SK-N-SH treated with all-trans-retinoic acid at 6 μM for 48 hours (cell line): Measurements from ENCODE around the gene CEP152.

Source experiments
- ARNTL ChIP-seq: fragments of 450-650 bp; formaldehyde crosslinking; IDR thresholded peaks from 2 replicates; pipeline ENCODE4 v1.5.0; 2020; ENCODE audit warnings: low read depth, mild to moderate bottlenecking, moderate library complexity, borderline replicate concordance
- BACH2 ChIP-seq: fragments of 250-450 bp; sonication (Bioruptor Pico); IDR thresholded peaks from 2 replicates; pipeline ENCODE4 v1.9.0; 2021; ENCODE audit warnings: mild to moderate bottlenecking, borderline replicate concordance
- CSRNP3 ChIP-seq: fragments of 250-450 bp; sonication (Bioruptor Pico); IDR thresholded peaks from 2 replicates; pipeline ENCODE4 v1.5.1; 2021; ENCODE audit warnings: mild to moderate bottlenecking, moderate library complexity
- ESRRG ChIP-seq: fragments of 250-450 bp; sonication (Bioruptor Pico); IDR thresholded peaks from 2 replicates; pipeline ENCODE4 v1.6.1; 2021; ENCODE audit warnings: mild to moderate bottlenecking
- GLIS3 ChIP-seq: fragments of 250-450 bp; sonication (Bioruptor Pico); IDR thresholded peaks from 2 replicates; pipeline ENCODE4 v1.5.0; 2020; ENCODE audit warnings: mild to moderate bottlenecking, moderate library complexity
- ISL1 ChIP-seq: fragments of 250-450 bp; sonication (Bioruptor Pico); IDR thresholded peaks from 2 replicates; pipeline ENCODE4 v2.1.2; 2022; ENCODE audit warnings: mild to moderate bottlenecking, moderate library complexity
- OSR1 ChIP-seq: fragments of 250-450 bp; sonication (Bioruptor Pico); IDR thresholded peaks from 2 replicates; pipeline ENCODE4 v1.8.0; 2022; ENCODE audit warnings: moderate library complexity, mild to moderate bottlenecking, inconsistent platforms
- POU6F1 ChIP-seq: fragments of 250-450 bp; sonication (Bioruptor Pico); IDR thresholded peaks from 2 replicates; pipeline ENCODE4 v1.8.0; 2021; ENCODE audit warnings: low read depth, mild to moderate bottlenecking, moderate library complexity, borderline replicate concordance
- TCF4 ChIP-seq: fragments of 250-450 bp; sonication (Bioruptor Pico); IDR thresholded peaks from 2 replicates; pipeline ENCODE4 v1.8.0; 2021; ENCODE audit warnings: mild to moderate bottlenecking, moderate library complexity, borderline replicate concordance
- TSHZ2 ChIP-seq: fragments of 250-450 bp; sonication (Bioruptor Pico); IDR thresholded peaks from 2 replicates; pipeline ENCODE4 v1.5.0; 2020; ENCODE audit warnings: mild to moderate bottlenecking, moderate library complexity
- ZFP30 ChIP-seq: fragments of 450-650 bp; formaldehyde crosslinking; IDR thresholded peaks from 2 replicates; pipeline ENCODE4 v1.5.0; 2022; ENCODE audit warnings: mild to moderate bottlenecking, moderate library complexity
- TF ChIP-seq, protein P1 (sequence below): fragments of 250-450 bp; sonication (Bioruptor Pico); IDR thresholded peaks from 2 replicates; pipeline ENCODE4 v1.5.1; 2020; ENCODE audit warnings: low read depth, mild to moderate bottlenecking, moderate library complexity
- TF ChIP-seq, protein P2 (sequence below): fragments of 250-450 bp; sonication (Bioruptor Pico); IDR thresholded peaks from 2 replicates; pipeline ENCODE4 v1.8.0; 2020; ENCODE audit warnings: mild to moderate bottlenecking, moderate library complexity, borderline replicate concordance

- no peak for TF ChIP-seq ESRRG (CRISPR knock-in tag)
- TF ChIP-seq CSRNP3 (CRISPR knock-in tag): no peak
- TF ChIP-seq TSHZ2: no peak
- TF ChIP-seq ARNTL: no peak
- TF ChIP-seq, protein P1, sequence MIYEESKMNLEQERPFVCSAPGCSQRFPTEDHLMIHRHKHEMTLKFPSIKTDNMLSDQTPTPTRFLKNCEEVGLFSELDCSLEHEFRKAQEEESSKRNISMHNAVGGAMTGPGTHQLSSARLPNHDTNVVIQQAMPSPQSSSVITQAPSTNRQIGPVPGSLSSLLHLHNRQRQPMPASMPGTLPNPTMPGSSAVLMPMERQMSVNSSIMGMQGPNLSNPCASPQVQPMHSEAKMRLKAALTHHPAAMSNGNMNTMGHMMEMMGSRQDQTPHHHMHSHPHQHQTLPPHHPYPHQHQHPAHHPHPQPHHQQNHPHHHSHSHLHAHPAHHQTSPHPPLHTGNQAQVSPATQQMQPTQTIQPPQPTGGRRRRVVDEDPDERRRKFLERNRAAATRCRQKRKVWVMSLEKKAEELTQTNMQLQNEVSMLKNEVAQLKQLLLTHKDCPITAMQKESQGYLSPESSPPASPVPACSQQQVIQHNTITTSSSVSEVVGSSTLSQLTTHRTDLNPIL: no peak
- TF ChIP-seq TCF4 (CRISPR knock-in tag): no peak
- TF ChIP-seq ZFP30: no peak
- TF ChIP-seq ISL1 (CRISPR knock-in tag): no peak
- no peak for TF ChIP-seq POU6F1 (CRISPR knock-in tag)
- no peak for TF ChIP-seq GLIS3 (CRISPR knock-in tag)
- TF ChIP-seq OSR1 (CRISPR knock-in tag): no peak
- TF ChIP-seq BACH2 (CRISPR knock-in tag): no peak
- TF ChIP-seq, protein P2, sequence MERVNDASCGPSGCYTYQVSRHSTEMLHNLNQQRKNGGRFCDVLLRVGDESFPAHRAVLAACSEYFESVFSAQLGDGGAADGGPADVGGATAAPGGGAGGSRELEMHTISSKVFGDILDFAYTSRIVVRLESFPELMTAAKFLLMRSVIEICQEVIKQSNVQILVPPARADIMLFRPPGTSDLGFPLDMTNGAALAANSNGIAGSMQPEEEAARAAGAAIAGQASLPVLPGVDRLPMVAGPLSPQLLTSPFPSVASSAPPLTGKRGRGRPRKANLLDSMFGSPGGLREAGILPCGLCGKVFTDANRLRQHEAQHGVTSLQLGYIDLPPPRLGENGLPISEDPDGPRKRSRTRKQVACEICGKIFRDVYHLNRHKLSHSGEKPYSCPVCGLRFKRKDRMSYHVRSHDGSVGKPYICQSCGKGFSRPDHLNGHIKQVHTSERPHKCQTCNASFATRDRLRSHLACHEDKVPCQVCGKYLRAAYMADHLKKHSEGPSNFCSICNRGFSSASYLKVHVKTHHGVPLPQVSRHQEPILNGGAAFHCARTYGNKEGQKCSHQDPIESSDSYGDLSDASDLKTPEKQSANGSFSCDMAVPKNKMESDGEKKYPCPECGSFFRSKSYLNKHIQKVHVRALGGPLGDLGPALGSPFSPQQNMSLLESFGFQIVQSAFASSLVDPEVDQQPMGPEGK (CRISPR knock-in tag): no peak
Measured at GRCh38 chr15:48730506-48730905, 80.4 kb downstream of the CEP152 start.
